B cell (primary cell): Measurements from ENCODE around the gene FOXI2. TPM values are rescaled to one million over a fixed set of nuclear protein-coding genes. Genes with fewer than 3 reads are reported as not detected.

Experiments used
- ATAC-seq: fragments of 200-7000 bp; cut with Tn5 transposase; one replicate; pipeline ENCODE4 v1.10.0; 2021; ENCODE audit warnings: low read depth, mild to moderate bottlenecking, moderate number of reproducible peaks, moderate library complexity
- CTCF ChIA-PET: fragments of 350-600 bp; sonication (Branson Sonifier 250); formaldehyde crosslinking; loops from one replicate; lab custom pipeline; 2021; ENCODE audit warnings: antibody characterized with exemption, inconsistent platforms; lab: Charles Lee
- POLR2A ChIA-PET: fragments of 350-600 bp; sonication (Branson Sonifier 250); formaldehyde crosslinking; loops from one replicate; lab custom pipeline; 2021; ENCODE audit warnings: antibody characterized with exemption; lab: Charles Lee
- DNase-seq: peaks from one replicate; pipeline ENCODE4 v3.0.0; 2013
- H2AFZ ChIP-seq: 2 replicates; pipeline ENCODE4 v1.6.1; 2012; ENCODE audit warnings: mild to moderate bottlenecking, low read depth, low read length; ENCODE audit not compliant: insufficient read depth, poor library complexity, severe bottlenecking
- H3K27ac ChIP-seq, 2 donors: 1 replicate in 1 of 2; 2 replicates in 1 of 2; pipeline ENCODE4 v1.5.1; 2012 to 2013; ENCODE audit warnings: low read length in 2 of 2, mild to moderate bottlenecking in 2 of 2, moderate library complexity in 1 of 2
- H3K27me3 ChIP-seq, 4 experiments: fragments of 200-600 bp in 1 of 4; sonication (generic) in 1 of 4; replicated peaks in 1 of 4; 1 replicate in 2 of 4; 2 replicates in 2 of 4; pipeline versions ENCODE4 v1.6.1 to v1.7.0; 2013 to 2016; ENCODE audit warnings: low read length in 3 of 4, mild to moderate bottlenecking in 2 of 4, mixed read lengths in 1 of 4, moderate library complexity in 1 of 4; ENCODE audit not compliant: insufficient read depth in 4 of 4, control insufficient read depth in 3 of 4; ENCODE audit errors: control extremely low read depth in 1 of 4
- H3K36me3 ChIP-seq, 2 experiments: replicated peaks in 1 of 2; 1 replicate in 1 of 2; 2 replicates in 1 of 2; pipeline versions ENCODE4 v1.6.1 to v1.7.1; 2013; ENCODE audit warnings: low read length in 1 of 2; ENCODE audit not compliant: insufficient read depth in 2 of 2, control insufficient read depth in 1 of 2; ENCODE audit errors: control extremely low read depth in 1 of 2, extremely low read depth in 1 of 2
- H3K4me1 ChIP-seq, 2 donors: fragments of 200-600 bp in 1 of 2; sonication (generic) in 1 of 2; 1 replicate in 1 of 2; 2 replicates in 1 of 2; pipeline versions ENCODE4 v1.5.1 to v1.6.1; 2013 to 2017; ENCODE audit warnings: low read length in 2 of 2; ENCODE audit not compliant: control insufficient read depth in 2 of 2, insufficient read depth in 2 of 2
- H3K4me2 ChIP-seq: replicated peaks from 2 replicates; pipeline ENCODE3; 2012; ENCODE audit warnings: mild to moderate bottlenecking, low read depth, low read length; ENCODE audit not compliant: poor library complexity, severe bottlenecking
- H3K4me3 ChIP-seq, 5 experiments: fragments of 200-600 bp in 1 of 5; sonication (generic) in 1 of 5; 1 replicate in 3 of 5; 2 replicates in 2 of 5; pipeline versions ENCODE4 v1.5.1 to v1.7.0; 2011 to 2016; ENCODE audit warnings: low read length in 4 of 5, mild to moderate bottlenecking in 4 of 5, low read depth in 2 of 5, control low read depth in 1 of 5, moderate library complexity in 1 of 5; ENCODE audit not compliant: insufficient read depth in 1 of 5; ENCODE audit errors: control extremely low read depth in 1 of 5, extremely low read depth in 1 of 5
- H3K79me2 ChIP-seq: fragments of 200-600 bp; sonication (generic); one replicate; pipeline ENCODE4 v1.6.0; 2016; ENCODE audit warnings: low read length; ENCODE audit not compliant: control insufficient read depth, insufficient read depth
- H3K9ac ChIP-seq: fragments of 200-600 bp; sonication (generic); 2 replicates; pipeline ENCODE4 v1.6.1; 2017; ENCODE audit warnings: mild to moderate bottlenecking, low read length, moderate library complexity
- H3K9me3 ChIP-seq, 3 donors: one replicate each; pipeline versions ENCODE4 v1.6.1 to v1.7.1; 2013; ENCODE audit warnings: low read length in 2 of 3; ENCODE audit not compliant: control insufficient read depth in 2 of 3, insufficient read depth in 1 of 3; ENCODE audit errors: control extremely low read depth in 1 of 3
- H4K20me1 ChIP-seq: 2 replicates; pipeline ENCODE4 v1.6.0; 2012; ENCODE audit warnings: mild to moderate bottlenecking, low read length; ENCODE audit not compliant: insufficient read depth, control insufficient read depth, poor library complexity, severe bottlenecking
- H3K27ac Mint-ChIP-seq: one replicate; pipeline ENCODE4 v1.8.0; 2021; ENCODE audit warnings: mixed read lengths
- H3K27me3 Mint-ChIP-seq: one replicate; pipeline ENCODE4 v1.8.0; 2021; ENCODE audit warnings: mixed read lengths
- H3K4me1 Mint-ChIP-seq: one replicate; pipeline ENCODE4 v1.8.0; 2021; ENCODE audit warnings: mixed read lengths
- H3K4me3 Mint-ChIP-seq: one replicate; pipeline ENCODE4 v1.8.0; 2021; ENCODE audit warnings: mixed read lengths
- H3K9me3 Mint-ChIP-seq: one replicate; pipeline ENCODE4 v1.8.0; 2022; ENCODE audit warnings: mixed read lengths; ENCODE audit not compliant: insufficient read depth
- CTCF ChIP-seq: fragments of 200-600 bp; IDR thresholded peaks from one replicate; pipeline ENCODE4 v1.8.0; 2022; ENCODE audit warnings: antibody characterized with exemption, mild to moderate bottlenecking
- EZH2 ChIP-seq: IDR thresholded peaks from 2 replicates; pipeline ENCODE4 v1.6.1; 2012; ENCODE audit warnings: borderline replicate concordance, low read depth, mild to moderate bottlenecking, moderate library complexity, low read length; ENCODE audit not compliant: insufficient read depth, poor library complexity, severe bottlenecking
- WGBS: methylation state at CpG from one replicate; pipeline ENCODE4 v1.1.5; 2013; ENCODE audit warnings: missing lambda C conversion rate; ENCODE audit not compliant: insufficient coverage; 5-methylcytosine and 5-hydroxymethylcytosine counted together
- intact Hi-C: fragments of 100-400 bp; cut with micrococcal nuclease; formaldehyde crosslinking; loops from one replicate; pipeline ENCODE4 v1.10.0; 2022
- polyA plus RNA-seq: library from polyadenylated mRNA; depleted of rRNA; stranded (reverse); fragments of >200 nt; gene quantifications from 2 replicates; pipeline ENCODE4 v1.2.3, GENCODE V29; 2012
- total RNA-seq, 2 donors: library from RNA; stranded (reverse); fragments of 120-200 nt in 1 of 2; gene quantifications; 1 replicate in 1 of 2; 2 replicates in 1 of 2; pipeline versions ENCODE4 v1.2.3 to v1.2.4, GENCODE V29; 2013 to 2022

Gene FOXI2
- total and polyA plus RNA-seq, 2 donors (not counting 1 experiment from before 2014, with no cell fraction given) = not detected

GRCh38 chr10:127690176-127690835 is 46.7 kb upstream of the FOXI2 start:
- Mint-ChIP-seq H3K4me1 (no peaks in the 10 kb centered on the region), H3K27ac (no peak overlapping the region), H3K27me3 (peaks cover 4% of the 10 kb centered on the region), H3K9me3 (no peaks in the 10 kb centered on the region), H3K4me3 (no peak overlapping the region)
- no peak overlapping the region for H2AFZ ChIP-seq
- POLR2A ChIA-PET = no interaction called here
- no peak for TF ChIP-seq EZH2
- no peak for TF ChIP-seq CTCF
- 80% methylated on average over 1 of the region's 2 CpGs for WGBS
- H3K9ac ChIP-seq = no peak overlapping the region
- ATAC-seq (no peak), DNase-seq (no peak)
- intact Hi-C loops = no loop called here
- no peaks in the 10 kb centered on the region for H3K27me3 ChIP-seq
- no peaks in the 10 kb centered on the region for H3K4me1 ChIP-seq
- no peaks in the 10 kb centered on the region for H3K9me3 ChIP-seq
- no peaks in the 10 kb centered on the region for H3K36me3 ChIP-seq
- H3K4me2 ChIP-seq = no peak overlapping the region
- CTCF ChIA-PET = no interaction called here
- H3K27ac ChIP-seq = no peak overlapping the region
- H4K20me1 ChIP-seq = no peaks in the 10 kb centered on the region
- no peak overlapping the region for H3K4me3 ChIP-seq
- no peaks in the 10 kb centered on the region for H3K79me2 ChIP-seq

- ATAC-seq = no peak
- TF ChIP-seq CTCF (no peak), EZH2 (no peak)
- DNase-seq = no peak
- H3K27ac Mint-ChIP-seq = no peak overlapping the region
- no peak overlapping the region for H3K4me3 Mint-ChIP-seq
- Histone ChIP-seq H3K79me2 (no peaks in the 10 kb centered on the region), H3K36me3 (no peaks in the 10 kb centered on the region), H4K20me1 (no peaks in the 10 kb centered on the region), H3K4me1 (no peaks in the 10 kb centered on the region), H3K9ac (no peak overlapping the region), H3K4me2 (no peak overlapping the region), H3K4me3 (no peak overlapping the region), H2AFZ (no peak overlapping the region), H3K27me3 (no peaks in the 10 kb centered on the region), H3K27ac (no peak overlapping the region), H3K9me3 (no peaks in the 10 kb centered on the region)
- 37% methylated on average over 7 of the region's 8 CpGs for WGBS
- ChIA-PET POLR2A (no interaction called here), CTCF (no interaction called here)
- no peaks in the 10 kb centered on the region for H3K9me3 Mint-ChIP-seq
- no peaks in the 10 kb centered on the region for H3K4me1 Mint-ChIP-seq
- H3K27me3 Mint-ChIP-seq = peaks cover 4% of the 10 kb centered on the region
- intact Hi-C loops = no loop called here
Measured at GRCh38 chr10:127694580-127695193, 42.3 kb upstream of the FOXI2 start.
